HepG2 (cell line): ENCODE data around the gene TSPAN15. TPM values are rescaled to one million over a fixed set of nuclear protein-coding genes. Genes with fewer than 3 reads are reported as not detected.

Experiments
- CEBPG ChIP-seq: IDR thresholded peaks from 2 replicates; pipeline ENCODE4 v1.6.1; 2016
- HDAC2 ChIP-seq: sonication (generic); formaldehyde crosslinking; IDR thresholded peaks from 2 replicates; pipeline ENCODE4 v1.4.0; 2020; ENCODE audit warnings: missing genetic modification reagents
- JUNB ChIP-seq: sonication (generic); formaldehyde crosslinking; IDR thresholded peaks from 2 replicates; pipeline ENCODE4 v1.8.0; 2022; ENCODE audit warnings: missing genetic modification reagents, mild to moderate bottlenecking, borderline replicate concordance
- MIER2 ChIP-seq: IDR thresholded peaks from 2 replicates; pipeline ENCODE4 v1.6.1; 2016; ENCODE audit warnings: missing biosample characterization, missing genetic modification reagents
- NRL ChIP-seq: sonication (generic); formaldehyde crosslinking; IDR thresholded peaks from 2 replicates; pipeline ENCODE4 v1.5.0; 2020; ENCODE audit warnings: missing genetic modification reagents, mild to moderate bottlenecking, moderate library complexity, borderline replicate concordance
- PHF21A ChIP-seq: sonication (generic); formaldehyde crosslinking; IDR thresholded peaks from 2 replicates; pipeline ENCODE4 v1.5.0; 2020; ENCODE audit warnings: mild to moderate bottlenecking, missing genetic modification reagents
- RXRB ChIP-seq: IDR thresholded peaks from 2 replicates; pipeline ENCODE4 v1.6.1; 2016; ENCODE audit warnings: borderline replicate concordance, missing genetic modification reagents, missing compliant biosample characterization
- SATB2 ChIP-seq: sonication (generic); formaldehyde crosslinking; IDR thresholded peaks from 2 replicates; pipeline ENCODE4 v1.5.0; 2020; ENCODE audit warnings: missing genetic modification reagents
- STAT5B ChIP-seq: sonication (generic); formaldehyde crosslinking; IDR thresholded peaks from 2 replicates; pipeline ENCODE4 v1.4.0; 2020; ENCODE audit warnings: missing genetic modification reagents
- TBL1XR1 ChIP-seq: fragments of 150-350 bp; IDR thresholded peaks from 2 replicates; pipeline ENCODE4 v1.6.1; 2014; ENCODE audit warnings: borderline replicate concordance, low read length; ENCODE audit not compliant: partially characterized antibody
- ZBTB37 ChIP-seq: sonication (generic); formaldehyde crosslinking; IDR thresholded peaks from 2 replicates; pipeline ENCODE4 v1.4.0; 2020; ENCODE audit warnings: mild to moderate bottlenecking, missing genetic modification reagents
- ZNF136 ChIP-seq: sonication (generic); formaldehyde crosslinking; IDR thresholded peaks from 2 replicates; pipeline ENCODE4 v1.8.1; 2022; ENCODE audit warnings: low read depth, mild to moderate bottlenecking, moderate library complexity, missing genetic modification reagents
- ZNF160 ChIP-seq: sonication (generic); formaldehyde crosslinking; IDR thresholded peaks from 2 replicates; pipeline ENCODE4 v1.8.0; 2022; ENCODE audit warnings: mild to moderate bottlenecking, inconsistent platforms, missing genetic modification reagents
- ZNF280B ChIP-seq: sonication (generic); formaldehyde crosslinking; IDR thresholded peaks from 2 replicates; pipeline ENCODE4 v1.5.0; 2020; ENCODE audit warnings: missing genetic modification reagents, mild to moderate bottlenecking, borderline replicate concordance
- ZNF460 ChIP-seq: sonication (generic); formaldehyde crosslinking; IDR thresholded peaks from 2 replicates; pipeline ENCODE4 v1.5.1; 2020; ENCODE audit warnings: missing genetic modification reagents, mild to moderate bottlenecking, borderline replicate concordance
- ZNF556 ChIP-seq: sonication (generic); formaldehyde crosslinking; IDR thresholded peaks from 2 replicates; pipeline ENCODE4 v1.4.0; 2020; ENCODE audit warnings: mild to moderate bottlenecking, missing genetic modification reagents, borderline replicate concordance
- ZNF567 ChIP-seq: sonication (generic); formaldehyde crosslinking; IDR thresholded peaks from 2 replicates; pipeline ENCODE4 v1.8.1; 2023; ENCODE audit warnings: mild to moderate bottlenecking, missing genetic modification reagents, borderline replicate concordance
- ZNF577 ChIP-seq: sonication (generic); formaldehyde crosslinking; IDR thresholded peaks from 2 replicates; pipeline ENCODE4 v1.4.0; 2020; ENCODE audit warnings: mild to moderate bottlenecking, low read depth, missing genetic modification reagents, borderline replicate concordance
- ZNF605 ChIP-seq: sonication (generic); formaldehyde crosslinking; IDR thresholded peaks from 2 replicates; pipeline ENCODE4 v1.8.0; 2022; ENCODE audit warnings: mild to moderate bottlenecking, missing genetic modification reagents
- ZNF720 ChIP-seq: sonication (generic); formaldehyde crosslinking; IDR thresholded peaks from 2 replicates; pipeline ENCODE4 v1.4.0; 2020; ENCODE audit warnings: missing genetic modification reagents
- ZNF790 ChIP-seq: sonication (generic); formaldehyde crosslinking; IDR thresholded peaks from 2 replicates; pipeline ENCODE4 v1.8.0; 2022; ENCODE audit warnings: missing genetic modification reagents, mild to moderate bottlenecking, borderline replicate concordance
- ZNF839 ChIP-seq: sonication (generic); formaldehyde crosslinking; IDR thresholded peaks from 2 replicates; pipeline ENCODE4 v1.4.0; 2020; ENCODE audit warnings: missing genetic modification reagents, mild to moderate bottlenecking, borderline replicate concordance
- ZSCAN5A ChIP-seq: sonication (generic); formaldehyde crosslinking; IDR thresholded peaks from 2 replicates; pipeline ENCODE4 v1.8.0; 2022; ENCODE audit warnings: mild to moderate bottlenecking, missing genetic modification reagents, borderline replicate concordance
- polyA plus RNA-seq, 8 experiments: library from polyadenylated mRNA; depleted of rRNA in 3 of 8; stranded (reverse) in 7 of 8; unstranded in 1 of 8; fragments of >200 nt; fragmentation: Illumina TruSeq in 4 of 8; extraction: Trizol in 4 of 8; gene quantifications; 2 replicates each; pipeline versions ENCODE4 v1.2.1 to v1.2.3, GENCODE V29; 2011 to 2016; ENCODE audit warnings: low read depth in 4 of 8, missing spikeins in 1 of 8, mixed read lengths in 1 of 8; ENCODE audit not compliant: insufficient read depth in 1 of 8
- total RNA-seq, 5 experiments: library from RNA; depleted of rRNA; stranded (reverse); fragments of >200 nt; fragmentation: Illumina TruSeq; extraction: Trizol; gene quantifications; 2 replicates each; pipeline ENCODE4 v1.2.3, GENCODE V29; 2016; ENCODE audit warnings: low read depth in 1 of 5

TSPAN15 gene
- total and polyA plus RNA-seq, 2 of the 13 experiments (the other 11 are each of a cell fraction or from before 2014, with no cell fraction given) = 0.27 to 3.2 TPM

- TF ChIP-seq ZSCAN5A = no peak
- TF ChIP-seq STAT5B = no peak
- no peak for TF ChIP-seq ZNF567 (CRISPR knock-in tag)
- no peak for TF ChIP-seq NRL (CRISPR knock-in tag)
- no peak for TF ChIP-seq ZNF460 (CRISPR knock-in tag)
- peak; percentile 90 for TF ChIP-seq HDAC2 (CRISPR knock-in tag)
- no peak for TF ChIP-seq ZBTB37 (CRISPR knock-in tag)
- TF ChIP-seq ZNF160 (CRISPR knock-in tag) = no peak
- TF ChIP-seq ZNF605 = no peak
- TF ChIP-seq ZNF136 = no peak
- peak; percentile 88 for TF ChIP-seq RXRB (CRISPR knock-in tag)
- no peak for TF ChIP-seq ZNF790 (CRISPR knock-in tag)
- no peak for TF ChIP-seq SATB2
- TF ChIP-seq JUNB (CRISPR knock-in tag) = peak; percentile 63; the same call in 1 of the 2 replicates
- no peak for TF ChIP-seq ZNF839 (CRISPR knock-in tag)
- peak; percentile 64; the same call in 1 of the 2 replicates for TF ChIP-seq PHF21A
- TF ChIP-seq MIER2 (CRISPR knock-in tag) = peak; percentile 63; the same call in 1 of the 2 replicates
- TF ChIP-seq ZNF556 = no peak
- TF ChIP-seq ZNF280B (CRISPR knock-in tag) = no peak
- TF ChIP-seq TBL1XR1 = no peak
- peak; percentile 96 for TF ChIP-seq CEBPG (CRISPR knock-in tag)
- no peak for TF ChIP-seq ZNF577 (CRISPR knock-in tag)
- no peak for TF ChIP-seq ZNF720 (CRISPR knock-in tag)
Measured at GRCh38 chr10:69425511-69426298, 25.6 kb upstream of the TSPAN15 start (continued).
